ENCODE results near the gene LIN37. TPM values are rescaled to one million over a fixed set of nuclear protein-coding genes. Genes with fewer than 3 reads are reported as not detected.
A peak's percentile ranks its signal among the peaks of the same experiment; 100 is the strongest.

LIN37 gene
- total RNA-seq, 1 experiment from 2014 or later: 23.5 TPM

DNA sequence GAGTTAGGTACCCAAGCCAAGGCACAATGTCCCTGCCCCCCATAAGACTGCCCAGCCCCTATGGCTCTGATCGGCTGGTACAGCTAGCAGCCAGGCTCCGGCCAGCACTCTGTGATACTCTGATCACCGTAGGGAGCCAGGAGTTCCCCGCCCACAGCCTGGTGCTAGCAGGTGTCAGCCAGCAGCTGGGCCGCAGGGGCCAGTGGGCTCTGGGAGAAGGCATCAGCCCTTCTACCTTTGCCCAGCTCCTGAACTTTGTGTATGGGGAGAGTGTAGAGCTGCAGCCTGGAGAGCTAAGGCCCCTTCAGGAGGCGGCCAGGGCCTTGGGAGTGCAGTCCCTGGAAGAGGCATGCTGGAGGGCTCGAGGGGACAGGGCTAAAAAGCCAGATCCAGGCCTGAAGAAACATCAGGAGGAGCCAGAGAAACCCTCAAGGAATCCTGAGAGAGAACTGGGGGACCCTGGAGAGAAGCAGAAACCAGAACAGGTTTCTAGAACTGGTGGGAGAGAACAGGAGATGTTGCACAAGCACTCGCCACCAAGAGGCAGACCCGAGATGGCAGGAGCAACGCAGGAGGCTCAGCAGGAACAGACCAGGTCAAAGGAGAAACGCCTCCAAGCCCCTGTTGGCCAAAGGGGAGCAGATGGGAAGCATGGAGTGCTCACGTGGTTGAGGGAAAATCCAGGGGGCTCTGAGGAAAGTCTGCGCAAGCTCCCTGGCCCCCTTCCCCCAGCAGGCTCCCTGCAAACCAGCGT is 33.6 kb upstream of the LIN37 start:
- ATAC-seq: no peak
- H3K4me1 ChIP-seq (ENCODE audit: control insufficient read depth, insufficient read depth, low read length): peaks cover 19% of the 10 kb centered on the region
- H3K27me3 ChIP-seq (ENCODE audit: control insufficient read depth, insufficient read depth, low read length): no peaks in the 10 kb centered on the region
- POLR2A ChIA-PET: no interaction called here
- DNase-seq (ENCODE audit: low read depth, low spot score): no peak
- intact Hi-C loops (cut with micrococcal nuclease; ENCODE audit: unreplicated experiment) (loop anchor here (10.0 kb wide), 1 partner anchor 160 kb away; no protein-coding TSS in a partner anchor), in situ Hi-C loops (cut with HindIII; ENCODE audit: low pct_unique_long_range_greater_than_20kb, low sequenced_read_pairs) (no loop called here)
- no peaks in the 10 kb centered on the region; the same call in 1 of the 2 replicates for H3K36me3 ChIP-seq (ENCODE audit: control insufficient read depth, insufficient read depth, low read length)
- H3K9me3 ChIP-seq (ENCODE audit: control insufficient read depth, insufficient read depth, low read depth, low read length): no peaks in the 10 kb centered on the region
- BruUV-seq (replicated peaks): no TSS peak
- CTCF ChIA-PET: interaction anchor here (0.8 kb wide), 1 partner anchor 20 kb away, joined by 3 read pairs; no protein-coding TSS in a partner anchor
- H3K27ac ChIP-seq (ENCODE audit: low read length): no peak overlapping the region
- TF ChIP-seq POLR2AphosphoS5 (IDR thresholded peaks at IDR 0.05; ENCODE audit: low read depth, low read length): no peak
- TF ChIP-seq, protein P1, sequence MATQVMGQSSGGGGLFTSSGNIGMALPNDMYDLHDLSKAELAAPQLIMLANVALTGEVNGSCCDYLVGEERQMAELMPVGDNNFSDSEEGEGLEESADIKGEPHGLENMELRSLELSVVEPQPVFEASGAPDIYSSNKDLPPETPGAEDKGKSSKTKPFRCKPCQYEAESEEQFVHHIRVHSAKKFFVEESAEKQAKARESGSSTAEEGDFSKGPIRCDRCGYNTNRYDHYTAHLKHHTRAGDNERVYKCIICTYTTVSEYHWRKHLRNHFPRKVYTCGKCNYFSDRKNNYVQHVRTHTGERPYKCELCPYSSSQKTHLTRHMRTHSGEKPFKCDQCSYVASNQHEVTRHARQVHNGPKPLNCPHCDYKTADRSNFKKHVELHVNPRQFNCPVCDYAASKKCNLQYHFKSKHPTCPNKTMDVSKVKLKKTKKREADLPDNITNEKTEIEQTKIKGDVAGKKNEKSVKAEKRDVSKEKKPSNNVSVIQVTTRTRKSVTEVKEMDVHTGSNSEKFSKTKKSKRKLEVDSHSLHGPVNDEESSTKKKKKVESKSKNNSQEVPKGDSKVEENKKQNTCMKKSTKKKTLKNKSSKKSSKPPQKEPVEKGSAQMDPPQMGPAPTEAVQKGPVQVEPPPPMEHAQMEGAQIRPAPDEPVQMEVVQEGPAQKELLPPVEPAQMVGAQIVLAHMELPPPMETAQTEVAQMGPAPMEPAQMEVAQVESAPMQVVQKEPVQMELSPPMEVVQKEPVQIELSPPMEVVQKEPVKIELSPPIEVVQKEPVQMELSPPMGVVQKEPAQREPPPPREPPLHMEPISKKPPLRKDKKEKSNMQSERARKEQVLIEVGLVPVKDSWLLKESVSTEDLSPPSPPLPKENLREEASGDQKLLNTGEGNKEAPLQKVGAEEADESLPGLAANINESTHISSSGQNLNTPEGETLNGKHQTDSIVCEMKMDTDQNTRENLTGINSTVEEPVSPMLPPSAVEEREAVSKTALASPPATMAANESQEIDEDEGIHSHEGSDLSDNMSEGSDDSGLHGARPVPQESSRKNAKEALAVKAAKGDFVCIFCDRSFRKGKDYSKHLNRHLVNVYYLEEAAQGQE (IDR thresholded peaks at IDR 0.05; ENCODE audit: insufficient read depth in 1 of 2, low read depth in 2 of 2, low read length in 1 of 2): no peak
- no peak for TF ChIP-seq SIN3A (IDR thresholded peaks at IDR 0.05; ENCODE audit: borderline replicate concordance, insufficient read depth, low read depth, low read length)
- TF ChIP-seq, protein P2, sequence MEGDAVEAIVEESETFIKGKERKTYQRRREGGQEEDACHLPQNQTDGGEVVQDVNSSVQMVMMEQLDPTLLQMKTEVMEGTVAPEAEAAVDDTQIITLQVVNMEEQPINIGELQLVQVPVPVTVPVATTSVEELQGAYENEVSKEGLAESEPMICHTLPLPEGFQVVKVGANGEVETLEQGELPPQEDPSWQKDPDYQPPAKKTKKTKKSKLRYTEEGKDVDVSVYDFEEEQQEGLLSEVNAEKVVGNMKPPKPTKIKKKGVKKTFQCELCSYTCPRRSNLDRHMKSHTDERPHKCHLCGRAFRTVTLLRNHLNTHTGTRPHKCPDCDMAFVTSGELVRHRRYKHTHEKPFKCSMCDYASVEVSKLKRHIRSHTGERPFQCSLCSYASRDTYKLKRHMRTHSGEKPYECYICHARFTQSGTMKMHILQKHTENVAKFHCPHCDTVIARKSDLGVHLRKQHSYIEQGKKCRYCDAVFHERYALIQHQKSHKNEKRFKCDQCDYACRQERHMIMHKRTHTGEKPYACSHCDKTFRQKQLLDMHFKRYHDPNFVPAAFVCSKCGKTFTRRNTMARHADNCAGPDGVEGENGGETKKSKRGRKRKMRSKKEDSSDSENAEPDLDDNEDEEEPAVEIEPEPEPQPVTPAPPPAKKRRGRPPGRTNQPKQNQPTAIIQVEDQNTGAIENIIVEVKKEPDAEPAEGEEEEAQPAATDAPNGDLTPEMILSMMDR (IDR thresholded peaks at IDR 0.05): no peak
- TF ChIP-seq TCF7L2 (IDR thresholded peaks at IDR 0.05; ENCODE audit: low read depth, low read length): no peak
- H3K4me3 ChIP-seq (ENCODE audit: low read depth in 2 of 2, low read length in 2 of 2): no peak overlapping the region

DNA sequence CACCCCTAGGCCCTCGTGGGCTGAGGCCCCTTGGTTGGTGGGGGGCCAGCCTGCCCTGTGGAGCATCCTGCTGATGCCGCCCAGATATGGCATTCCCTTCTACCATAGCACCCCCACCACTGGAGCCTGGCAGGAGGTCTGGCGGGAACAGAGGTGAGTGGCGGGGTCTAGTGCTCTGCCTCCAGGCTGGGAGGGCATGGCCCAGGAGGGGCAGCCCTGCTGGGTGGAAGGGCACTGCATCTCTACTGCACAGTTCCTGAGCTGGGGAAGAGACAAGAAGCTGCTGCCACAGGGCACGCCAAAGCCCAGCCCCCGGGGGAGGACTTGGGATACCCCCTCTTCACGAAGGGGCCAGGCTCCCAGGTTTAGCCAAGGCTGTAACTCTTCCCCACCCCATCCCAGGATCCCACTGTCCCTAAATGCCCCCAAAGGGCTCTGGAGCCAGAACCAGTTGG is 33.0 kb upstream of the LIN37 start:
- in situ Hi-C loops (cut with HindIII; ENCODE audit: low pct_unique_long_range_greater_than_20kb, low sequenced_read_pairs): no loop called here
- Histone ChIP-seq H3K27ac (ENCODE audit: low read length) (no peak overlapping the region), H3K4me3 (ENCODE audit: low read depth in 2 of 2, low read length in 2 of 2) (peak overlapping the region in 1 of 2 experiments; percentile 73; a peak in 1 of 4 replicates), H3K27me3 (ENCODE audit: control insufficient read depth, insufficient read depth, low read length) (no peaks in the 10 kb centered on the region), H3K4me1 (ENCODE audit: control insufficient read depth, insufficient read depth, low read length) (peaks cover 19% of the 10 kb centered on the region), H3K9me3 (ENCODE audit: control insufficient read depth, insufficient read depth, low read depth, low read length) (no peaks in the 10 kb centered on the region), H3K36me3 (ENCODE audit: control insufficient read depth, insufficient read depth, low read length) (no peaks in the 10 kb centered on the region; the same call in 1 of the 2 replicates)
- ChIA-PET POLR2A (no interaction called here), CTCF (no interaction called here)
- intact Hi-C loops (cut with micrococcal nuclease; ENCODE audit: unreplicated experiment): loop anchor here (10.0 kb wide), 1 partner anchor 161 kb away; no protein-coding TSS in a partner anchor
- no TSS peak for BruUV-seq (replicated peaks)
- no peak for TF ChIP-seq SIN3A (IDR thresholded peaks at IDR 0.05; ENCODE audit: borderline replicate concordance, insufficient read depth, low read depth, low read length)
- TF ChIP-seq, protein P1 (IDR thresholded peaks at IDR 0.05; ENCODE audit: insufficient read depth in 1 of 2, low read depth in 2 of 2, low read length in 1 of 2): no peak
- no peak for TF ChIP-seq POLR2AphosphoS5 (IDR thresholded peaks at IDR 0.05; ENCODE audit: low read depth, low read length)
- no peak for TF ChIP-seq TCF7L2 (IDR thresholded peaks at IDR 0.05; ENCODE audit: low read depth, low read length)
- TF ChIP-seq, protein P2 (IDR thresholded peaks at IDR 0.05): no peak
- DNase-seq (ENCODE audit: low read depth, low spot score) (no peak), ATAC-seq (no peak)

Measured in Panc1 (cell line).